Stimulated activated CD8-positive, alpha-beta memory T cell treated with anti-CD3 and anti-CD28 coated beads, Interleukin-15, amount 100 ng/mL, for 24 hours (primary cell): ENCODE measurements around the gene SAG.
"Not testable (repeated sequence)": the region's sequence is repeated elsewhere in the genome, so short reads cannot be mapped to it uniquely, and the experiment has no call there.

Source experiments
- DNase-seq: peaks from one replicate; pipeline ENCODE4 v3.0.0-alpha.2; 2020; ENCODE audit warnings: low read depth

Gene SAG

DNA sequence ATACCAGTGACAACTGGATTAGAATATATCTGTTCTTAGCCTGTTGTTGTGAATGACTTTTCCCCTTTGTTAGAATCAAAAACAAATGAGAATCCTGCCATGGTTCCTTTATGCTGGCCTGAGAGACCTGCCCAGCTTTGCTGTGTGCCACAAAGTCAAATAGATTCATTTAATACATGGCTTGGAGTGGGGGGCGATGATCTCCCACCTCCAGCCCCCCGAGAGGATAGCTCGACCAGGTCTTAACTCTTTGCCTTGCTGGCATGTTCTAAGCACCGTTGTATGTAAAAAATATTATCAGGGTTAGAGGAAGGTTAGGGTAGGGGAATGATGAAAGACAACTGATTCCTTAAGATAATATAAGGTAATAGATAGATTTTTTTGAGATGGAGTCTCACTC is 24.5 kb downstream of the SAG start:
- no peak for DNase-seq

DNA sequence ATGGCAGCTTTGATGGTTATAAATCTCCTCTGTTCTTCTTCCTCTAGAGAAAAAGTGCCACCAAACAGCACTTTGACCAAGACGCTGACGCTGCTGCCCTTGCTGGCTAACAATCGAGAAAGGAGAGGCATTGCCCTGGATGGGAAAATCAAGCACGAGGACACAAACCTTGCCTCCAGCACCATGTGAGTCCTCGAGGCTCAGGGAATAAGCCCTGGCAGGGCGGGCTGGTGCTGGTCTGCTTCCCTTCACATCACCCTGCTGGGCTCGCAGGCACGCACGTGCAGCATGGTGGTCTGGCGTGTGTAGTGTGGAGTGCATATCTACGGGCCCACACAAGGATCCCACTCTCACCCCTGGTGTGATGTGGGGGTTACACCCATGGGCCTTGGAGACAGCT is 27.3 kb downstream of the SAG start:
- no peak for DNase-seq

DNA sequence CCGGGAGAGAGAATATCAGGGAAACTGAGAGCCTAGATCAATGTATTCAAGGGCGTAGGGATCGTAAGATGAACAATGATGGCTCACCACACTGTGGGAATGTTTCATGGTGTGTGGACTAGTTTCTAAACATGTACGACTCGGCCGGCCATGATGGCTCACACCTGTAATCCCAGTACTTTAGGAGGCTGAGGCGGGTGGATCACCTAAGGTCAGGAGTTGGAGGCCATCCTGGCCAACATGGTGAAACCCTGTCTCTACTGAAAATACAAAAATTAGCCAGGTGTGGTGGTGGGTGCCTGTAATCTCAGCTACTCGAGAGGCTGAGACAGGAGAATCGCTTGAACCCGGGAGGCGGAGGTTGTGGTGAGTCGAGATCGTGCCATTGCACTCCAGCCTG is 28.5 kb downstream of the SAG start:
- not testable (repeated sequence) for DNase-seq

DNA sequence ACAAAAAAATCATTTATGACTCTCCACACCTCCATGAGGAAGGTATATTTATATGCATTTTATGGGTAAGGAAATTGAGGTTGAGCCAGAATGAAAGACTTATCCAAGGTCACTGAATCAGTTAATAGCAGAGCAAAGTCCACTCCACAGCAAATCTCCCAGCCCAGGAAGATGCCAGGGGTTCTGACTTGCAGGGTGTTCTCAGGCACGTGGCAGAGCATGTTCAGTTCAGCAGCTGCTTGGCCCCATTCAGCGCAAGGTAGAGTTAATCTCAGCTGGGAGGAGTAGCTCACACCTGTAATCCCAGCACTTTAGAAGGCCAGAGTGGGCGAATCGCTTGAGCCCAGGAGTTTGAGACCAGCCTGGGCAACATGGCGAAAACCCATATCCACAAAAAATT is 28.9 kb downstream of the SAG start:
- no peak for DNase-seq

DNA sequence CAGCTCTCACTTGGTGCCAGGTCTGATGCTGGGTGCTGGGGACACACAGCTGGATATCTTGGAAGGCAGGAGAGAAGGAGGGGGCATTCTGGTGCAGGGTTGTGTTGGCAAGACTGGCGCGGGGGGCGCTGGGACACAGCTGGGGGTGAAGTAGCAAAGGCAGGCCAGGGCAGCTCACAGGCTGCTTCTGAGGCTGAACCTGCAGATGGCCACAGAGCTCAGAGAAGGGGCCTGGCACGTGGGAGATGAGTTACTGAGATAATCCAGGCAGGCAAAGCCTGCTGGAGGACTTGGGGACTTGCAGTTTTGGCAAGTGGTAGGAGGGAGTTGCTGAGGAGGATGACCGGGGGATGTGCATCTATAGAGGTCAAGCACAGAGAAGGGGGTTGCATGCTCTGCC is 30.4 kb downstream of the SAG start:
- no peak for DNase-seq

DNA sequence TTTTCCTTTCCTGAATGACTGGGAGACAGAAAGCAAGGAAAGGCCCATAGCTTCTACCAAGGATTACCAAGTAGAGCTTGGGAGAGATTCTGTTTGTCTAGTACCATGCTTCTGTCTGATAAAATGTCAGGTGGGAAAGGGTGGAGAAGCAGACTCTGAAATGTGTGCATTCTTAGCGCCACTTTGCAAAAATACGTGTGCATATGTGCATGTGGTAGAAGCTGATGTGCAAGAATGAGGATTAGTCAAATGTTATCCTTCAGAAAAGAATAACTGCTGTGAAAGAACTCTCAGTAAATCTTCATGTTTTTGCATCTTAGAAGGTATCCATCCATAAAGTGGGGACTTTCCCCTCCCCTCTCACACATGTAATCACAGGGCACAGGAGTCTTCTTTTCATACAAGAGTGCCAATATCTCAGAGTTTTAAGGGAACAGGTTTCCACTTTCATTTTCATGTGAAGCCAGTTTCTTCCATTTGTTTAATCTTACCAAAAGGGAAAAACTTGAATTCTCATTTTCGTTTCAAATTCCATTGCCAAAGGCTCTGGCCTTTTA is 31.3 kb downstream of the SAG start:
- DNase-seq = no peak

DNA sequence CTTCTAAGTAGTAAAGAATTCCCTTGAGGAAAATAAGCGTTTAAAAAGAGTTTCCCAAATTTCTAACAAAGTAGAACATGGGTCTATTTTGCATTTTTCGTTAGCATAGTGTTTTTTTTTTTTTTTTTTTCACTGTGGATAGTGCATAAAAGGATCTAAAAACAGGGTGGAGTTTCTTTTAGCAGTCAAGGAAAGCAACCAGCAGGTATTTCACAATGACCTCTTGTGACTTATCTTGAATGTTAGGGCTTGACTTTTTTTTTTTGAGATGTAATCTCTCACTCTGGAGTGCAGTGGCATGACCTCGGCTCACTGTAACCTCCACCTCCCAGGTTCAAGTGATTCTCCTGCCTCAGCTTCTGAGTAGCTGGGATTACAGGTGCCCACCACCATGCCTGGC is 31.8 kb downstream of the SAG start:
- DNase-seq = no peak

DNA sequence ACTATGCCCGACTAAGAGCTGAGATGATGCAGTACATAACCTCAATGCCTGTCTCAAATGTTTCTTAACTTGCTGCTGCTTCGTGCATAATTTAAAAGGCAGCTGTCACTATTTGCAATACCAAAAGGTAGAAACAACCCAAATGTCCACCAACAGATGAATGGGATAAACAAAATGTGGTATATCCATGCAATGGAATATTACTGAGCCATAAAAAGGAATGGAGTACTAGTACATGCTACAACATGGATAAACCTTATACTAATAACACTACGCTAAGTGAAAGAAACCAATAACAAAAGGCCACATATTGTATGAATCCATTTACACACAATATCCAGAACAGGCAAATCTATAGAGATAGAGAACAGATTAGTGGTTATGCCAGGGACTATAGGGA is 33.7 kb downstream of the SAG start:
- no peak for DNase-seq

DNA sequence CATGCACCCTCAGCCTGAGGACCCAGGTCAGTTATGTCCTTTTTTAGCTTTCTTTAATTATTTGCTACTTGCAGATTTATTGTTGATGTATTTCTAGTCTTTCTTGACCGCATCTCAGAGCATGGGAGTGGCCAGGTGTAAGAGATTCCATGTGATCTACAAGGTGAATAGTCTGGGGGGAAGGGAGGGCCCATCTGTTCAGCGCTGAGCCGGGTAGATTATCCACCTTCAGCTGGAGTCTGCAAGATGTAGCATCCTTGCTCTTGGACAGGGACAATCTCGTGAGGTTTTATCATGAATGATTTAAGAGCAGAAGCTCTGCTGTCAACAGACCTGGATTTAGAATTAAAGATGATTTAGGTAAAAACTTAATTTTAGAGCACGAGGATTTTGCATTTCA is 34.7 kb downstream of the SAG start:
- DNase-seq = no peak

DNA sequence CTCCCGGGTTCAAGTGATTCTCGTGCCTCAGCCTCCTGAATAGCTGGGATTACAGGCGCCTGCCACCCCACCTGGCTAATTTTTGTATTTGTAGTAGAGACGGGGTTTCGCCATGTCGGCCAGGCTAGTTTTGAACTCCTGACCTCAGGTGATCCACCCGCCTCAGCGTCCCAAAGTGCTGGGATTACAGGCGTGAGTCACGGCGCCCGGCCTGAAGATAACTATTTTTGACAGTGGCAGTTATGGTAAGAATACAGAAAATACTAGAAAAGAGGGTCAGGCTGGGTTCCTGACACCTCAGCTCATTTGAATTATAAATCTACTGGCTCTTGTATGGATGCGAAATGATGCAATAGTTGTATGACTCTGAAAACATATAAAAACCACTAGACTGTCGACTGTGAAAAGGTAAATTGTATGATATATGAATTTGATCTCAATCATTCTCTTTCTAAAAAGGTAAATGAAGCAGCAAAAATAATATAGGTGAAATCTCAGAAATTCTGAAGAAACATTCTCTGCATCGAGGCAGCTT is 35.6 kb downstream of the SAG start:
- no peak for DNase-seq

DNA sequence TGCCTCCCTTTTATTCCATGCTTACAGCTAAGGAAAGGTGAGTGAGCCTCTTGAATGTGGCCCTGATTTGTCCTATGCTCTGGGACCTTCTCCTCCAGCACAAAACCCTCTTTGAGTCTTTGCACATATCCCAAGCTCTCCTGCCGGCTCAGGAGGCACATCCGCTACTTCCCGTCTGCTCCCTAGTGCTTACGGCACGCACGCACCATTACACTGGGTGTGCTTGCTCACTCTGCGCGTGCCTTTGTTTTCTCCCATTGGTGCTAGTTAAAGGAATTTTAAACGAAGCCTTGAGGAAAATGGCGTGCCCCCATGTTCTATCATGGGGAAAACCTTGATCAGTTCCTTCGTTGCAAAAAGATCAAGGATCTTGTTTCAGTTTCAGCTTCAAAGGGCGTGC is 38.8 kb downstream of the SAG start:
- no peak for DNase-seq

DNA sequence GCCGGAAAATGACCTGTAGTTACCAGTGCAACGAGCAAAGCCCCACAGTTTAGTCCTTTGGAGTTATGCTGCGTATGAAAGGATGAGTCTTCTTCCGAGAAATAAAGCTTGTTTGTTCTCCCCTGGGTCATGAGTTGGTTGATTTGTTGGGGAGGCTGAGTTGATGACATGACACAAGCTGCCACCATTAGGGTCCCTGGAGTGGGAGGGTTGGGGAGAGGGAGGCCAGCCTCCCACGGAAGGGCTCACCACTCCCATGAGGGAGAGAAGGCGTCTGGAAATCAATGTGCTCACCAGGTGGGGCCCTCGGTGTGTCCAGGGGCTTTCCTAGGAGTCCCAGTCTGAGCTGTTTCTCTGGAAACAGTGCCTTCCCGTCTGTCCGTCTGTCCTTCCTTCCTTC is 39.3 kb downstream of the SAG start:
- no peak for DNase-seq

DNA sequence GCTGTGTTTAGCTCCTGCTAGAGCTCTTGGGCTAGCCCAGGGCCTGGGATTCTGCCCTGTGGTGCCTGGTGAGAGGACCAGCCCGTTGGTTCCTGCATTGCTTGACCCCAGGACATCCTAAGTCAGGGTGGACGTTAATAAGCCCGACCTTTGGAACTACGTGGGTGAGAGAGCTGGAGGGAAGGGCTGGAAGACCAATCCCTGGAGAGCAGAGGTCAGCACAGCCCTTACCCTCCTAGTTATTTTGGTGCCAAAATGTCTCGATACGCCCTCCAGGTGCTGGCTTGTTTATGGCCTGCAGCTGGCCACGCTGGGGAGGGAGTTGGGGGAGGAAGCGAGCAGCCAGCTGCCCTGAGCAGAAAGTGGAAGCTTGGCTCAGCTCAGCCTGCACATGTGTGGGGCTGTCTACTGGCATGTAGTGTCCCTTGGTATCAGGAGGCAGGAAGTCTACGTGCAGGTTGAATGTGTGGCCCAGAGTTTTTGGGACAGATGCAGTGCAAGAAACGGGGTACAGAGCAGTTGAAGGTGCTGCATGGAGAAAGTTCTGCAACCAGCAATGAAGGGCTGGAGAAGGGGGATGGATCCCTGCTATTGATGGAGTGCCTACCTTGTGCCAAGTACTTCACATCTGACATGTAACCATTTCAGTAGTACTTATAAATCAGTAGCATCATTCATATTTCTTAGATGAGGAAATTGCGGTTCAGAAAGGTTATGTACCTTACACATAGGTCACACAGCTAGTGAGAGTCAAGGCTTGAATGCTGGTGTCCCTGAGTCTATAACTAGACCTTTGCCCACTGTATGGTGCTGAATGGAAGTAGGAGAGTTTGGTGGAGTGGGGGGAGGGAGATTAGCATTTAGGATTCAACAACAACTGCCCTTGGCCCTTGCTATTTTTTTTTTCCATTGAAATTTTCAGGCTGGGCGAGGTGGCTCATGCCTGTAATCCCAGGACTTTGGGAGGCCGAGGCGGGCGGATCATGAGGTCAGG is 41.7 kb downstream of the SAG start:
- DNase-seq = no peak

DNA sequence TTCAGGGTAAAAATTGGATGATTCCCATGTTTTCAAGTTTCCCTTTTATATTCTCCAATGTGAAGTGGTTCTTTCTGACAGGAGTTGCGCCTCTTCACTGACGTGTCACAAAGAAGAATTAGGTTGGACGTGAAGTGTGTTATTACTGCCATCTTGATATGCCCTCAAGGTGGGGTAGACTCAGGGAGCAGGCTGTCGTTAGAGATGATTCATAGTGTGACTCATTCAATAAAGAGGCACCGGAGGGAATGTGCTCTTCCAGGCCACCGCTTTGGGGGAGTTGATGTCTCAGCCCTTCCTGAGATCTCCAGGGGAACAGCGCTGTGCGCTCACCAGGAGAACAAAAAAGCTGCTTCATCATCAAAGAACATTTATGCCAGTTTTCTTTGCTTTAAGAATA is 43.1 kb downstream of the SAG start:
- no peak for DNase-seq

DNA sequence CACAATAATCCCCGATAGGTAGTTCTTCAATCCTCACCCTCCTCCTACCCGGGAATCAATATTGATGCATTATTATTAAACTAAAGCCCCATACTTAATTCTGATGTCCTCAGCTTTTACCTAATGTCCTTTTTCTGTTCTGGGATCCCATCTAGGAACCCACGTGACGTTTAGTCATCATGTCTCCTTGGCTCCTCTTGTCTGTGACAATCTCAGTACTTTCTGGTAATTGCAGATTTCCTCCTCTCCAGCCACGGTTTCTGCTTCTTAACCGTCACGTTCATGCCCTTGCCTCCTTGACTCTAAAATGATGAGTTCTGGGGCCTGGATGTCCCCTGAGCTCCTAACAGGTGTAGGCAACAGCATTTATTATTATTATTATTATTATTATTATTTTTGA is 43.8 kb downstream of the SAG start:
- no peak for DNase-seq

DNA sequence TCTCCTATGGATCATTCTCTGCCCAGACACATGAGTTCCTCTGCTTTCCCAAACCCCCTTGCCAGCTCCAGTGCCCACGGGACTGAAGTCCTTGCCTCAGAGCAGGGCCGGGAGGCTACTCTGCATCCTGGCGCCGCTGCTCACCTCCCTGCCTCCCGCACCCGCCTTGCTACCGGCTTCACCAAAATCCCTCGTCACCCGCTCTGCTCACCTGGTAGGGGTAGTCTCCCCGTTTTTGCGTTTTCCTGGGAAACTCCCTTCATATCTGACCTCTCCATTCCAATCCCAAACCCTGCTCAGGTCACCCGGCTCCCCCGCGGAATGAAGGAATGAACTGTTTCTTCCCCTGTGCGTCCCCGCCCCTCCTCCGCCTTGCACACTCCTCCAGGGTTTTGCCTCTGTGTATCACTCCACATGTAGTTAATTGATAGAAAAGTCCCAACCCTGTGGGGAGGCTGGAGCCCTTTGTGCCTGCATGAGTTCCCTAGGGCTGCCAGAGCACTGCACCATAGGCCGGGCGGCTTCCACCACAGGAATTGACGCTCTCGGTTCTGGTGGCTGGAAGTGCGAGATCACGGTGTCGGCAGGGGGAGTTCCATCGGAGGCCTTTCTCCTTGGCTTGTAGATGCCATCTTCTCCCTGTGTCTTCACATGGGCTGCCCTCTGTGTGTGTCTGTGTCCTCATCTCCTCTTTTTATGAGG is 44.7 kb downstream of the SAG start:
- no peak for DNase-seq

DNA sequence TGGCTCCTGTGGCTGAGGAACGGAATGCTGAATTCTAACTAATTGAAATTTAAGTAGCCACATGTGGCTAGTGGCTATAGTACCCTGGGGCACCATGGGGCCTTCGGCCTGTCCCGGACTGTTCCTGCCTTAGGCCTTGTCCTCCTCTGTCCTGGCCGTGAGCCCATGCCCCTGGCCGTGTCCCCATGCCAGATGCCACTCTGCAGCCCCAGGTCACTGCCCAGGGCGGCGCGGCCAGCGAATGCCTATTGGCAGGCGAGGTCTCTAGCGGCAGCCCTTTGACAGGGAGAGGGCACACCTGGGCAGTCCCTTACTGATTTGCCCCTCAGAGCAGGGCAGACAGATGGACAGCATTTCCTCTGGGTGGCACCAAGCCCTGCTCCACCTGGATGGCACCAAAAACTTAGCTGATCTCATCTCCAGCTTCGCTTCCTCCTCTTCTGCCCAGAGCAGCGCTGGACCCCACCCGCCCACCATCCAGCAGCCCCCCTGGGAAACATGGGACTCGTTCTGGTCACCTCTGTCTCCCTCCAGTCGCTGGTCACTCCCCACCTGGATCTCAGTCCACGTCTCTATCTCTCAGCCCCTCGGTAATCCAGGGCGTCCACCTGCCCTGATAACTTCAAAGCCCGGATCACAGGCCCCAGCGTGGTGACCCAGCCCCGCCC is 45.6 kb downstream of the SAG start:
- no peak for DNase-seq

DNA sequence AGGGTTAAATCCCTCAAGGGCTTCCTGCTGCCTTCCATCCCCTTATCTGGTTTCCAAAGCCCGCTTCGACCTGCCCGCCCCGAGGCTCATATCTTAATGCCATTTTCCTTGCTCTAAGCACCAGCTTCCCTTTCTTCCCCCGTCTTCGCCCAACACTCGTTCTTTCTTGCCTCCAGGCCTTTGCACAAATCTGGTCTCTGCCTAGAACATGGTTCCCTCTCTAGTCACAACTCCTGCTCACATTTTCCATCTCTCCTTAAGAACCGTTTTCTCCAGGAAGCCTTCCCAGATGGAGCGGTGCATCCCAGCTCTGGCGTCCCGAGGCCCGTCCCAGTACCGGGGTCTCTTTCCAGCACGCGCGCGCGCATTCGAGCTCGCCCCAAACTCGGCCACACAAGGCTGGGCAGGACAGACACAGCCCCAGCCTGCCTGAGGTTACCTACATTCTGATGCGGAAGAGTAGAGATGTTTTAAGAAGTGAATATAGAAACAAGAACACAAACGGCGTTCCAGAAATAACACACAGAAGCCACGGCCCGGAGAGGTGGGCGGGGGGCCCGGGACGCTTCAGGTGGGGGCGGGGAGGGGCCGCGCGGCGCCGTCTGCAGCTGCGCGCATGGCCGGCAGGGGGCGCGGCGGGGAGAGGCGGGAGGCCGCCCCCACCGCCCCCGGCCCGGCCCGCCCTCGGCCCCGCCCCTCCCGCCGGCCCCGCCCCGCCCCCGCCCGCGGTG is 46.3 kb downstream of the SAG start, which contains the start of gene DGKD:
Gene DGKD (plus strand): TSS at position 726 of the 731 bp plus-strand sequence. CDS start 25 bp downstream, outside the sequence.
- DNase-seq = peak; percentile 80

DNA sequence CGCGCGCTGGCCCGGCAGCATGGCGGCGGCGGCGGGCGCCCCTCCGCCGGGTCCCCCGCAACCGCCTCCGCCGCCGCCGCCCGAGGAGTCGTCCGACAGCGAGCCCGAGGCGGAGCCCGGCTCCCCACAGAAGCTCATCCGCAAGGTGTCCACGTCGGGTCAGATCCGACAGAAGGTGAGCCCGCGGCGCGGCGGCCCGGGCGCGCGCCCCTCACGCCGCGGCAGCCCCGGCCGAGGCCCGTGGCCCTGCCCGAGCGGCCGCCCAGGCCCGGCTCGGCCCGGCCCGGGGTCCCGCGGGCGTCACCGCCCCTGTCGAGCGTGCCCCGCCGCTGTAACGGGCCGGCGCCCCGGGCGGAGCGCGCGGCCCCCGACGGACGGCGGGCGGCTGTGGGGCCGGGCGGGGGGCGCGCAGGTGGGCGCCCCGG is 46.9 kb downstream of the SAG start:
- no peak for DNase-seq

DNA sequence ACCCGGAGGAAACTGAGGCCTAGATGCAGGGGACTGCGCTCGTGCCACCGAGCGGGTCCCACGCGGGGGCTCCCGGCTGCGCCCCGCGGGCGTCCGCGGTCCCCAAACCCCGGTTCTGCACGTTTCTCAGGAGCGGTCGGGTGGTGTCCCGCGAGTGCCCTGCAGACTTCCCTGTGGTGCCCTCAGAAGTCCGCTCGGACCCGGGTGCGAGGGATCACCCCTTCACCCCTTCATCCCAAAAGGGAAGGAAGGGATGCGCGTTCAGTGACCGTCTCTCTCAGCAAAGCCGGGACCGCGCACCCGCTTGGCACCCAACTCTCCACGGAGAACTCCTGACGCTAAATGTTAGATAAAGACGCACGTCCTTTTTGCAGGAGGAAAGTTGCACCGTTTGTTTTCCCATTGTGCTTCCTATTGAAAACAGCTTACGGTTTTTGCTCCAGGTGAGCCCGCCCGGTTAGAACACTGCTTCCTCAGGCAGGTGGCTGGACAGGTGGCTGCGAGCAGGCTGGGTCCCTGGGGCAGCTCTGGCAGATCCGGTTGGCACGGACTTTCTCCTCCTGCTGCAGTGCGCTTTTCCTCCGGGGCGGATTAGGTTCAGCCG is 47.5 kb downstream of the SAG start:
- no peak for DNase-seq

DNA sequence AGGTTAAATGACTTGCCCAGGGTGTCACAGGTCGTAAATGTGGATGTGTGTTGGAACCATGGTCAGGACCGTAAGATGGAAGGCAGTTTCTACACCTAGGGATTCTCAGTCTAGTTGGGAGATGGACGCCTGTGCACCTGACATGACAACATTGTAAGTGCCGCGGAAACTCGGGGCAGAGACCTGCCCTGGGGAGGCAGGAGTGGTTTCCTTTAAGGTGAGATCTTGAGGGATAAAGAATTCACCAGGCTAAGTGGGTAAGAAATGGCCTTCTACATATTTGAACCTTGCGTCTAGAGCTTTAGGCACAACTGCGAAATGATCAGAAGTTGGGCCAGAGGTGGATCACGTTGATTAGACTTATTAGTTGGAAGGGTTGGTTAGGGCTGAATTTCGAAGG is 48.3 kb downstream of the SAG start:
- no peak for DNase-seq
